GM18907 (cell line): ENCODE data around the gene INHBA.

Experiments
- ATAC-seq: cut with Tn5 transposase; IDR thresholded peaks from one replicate; pipeline ENCODE4 v1.9.1; 2021; ENCODE audit warnings: mild to moderate bottlenecking, moderate library complexity; ENCODE audit not compliant: unreplicated experiment

INHBA gene

DNA sequence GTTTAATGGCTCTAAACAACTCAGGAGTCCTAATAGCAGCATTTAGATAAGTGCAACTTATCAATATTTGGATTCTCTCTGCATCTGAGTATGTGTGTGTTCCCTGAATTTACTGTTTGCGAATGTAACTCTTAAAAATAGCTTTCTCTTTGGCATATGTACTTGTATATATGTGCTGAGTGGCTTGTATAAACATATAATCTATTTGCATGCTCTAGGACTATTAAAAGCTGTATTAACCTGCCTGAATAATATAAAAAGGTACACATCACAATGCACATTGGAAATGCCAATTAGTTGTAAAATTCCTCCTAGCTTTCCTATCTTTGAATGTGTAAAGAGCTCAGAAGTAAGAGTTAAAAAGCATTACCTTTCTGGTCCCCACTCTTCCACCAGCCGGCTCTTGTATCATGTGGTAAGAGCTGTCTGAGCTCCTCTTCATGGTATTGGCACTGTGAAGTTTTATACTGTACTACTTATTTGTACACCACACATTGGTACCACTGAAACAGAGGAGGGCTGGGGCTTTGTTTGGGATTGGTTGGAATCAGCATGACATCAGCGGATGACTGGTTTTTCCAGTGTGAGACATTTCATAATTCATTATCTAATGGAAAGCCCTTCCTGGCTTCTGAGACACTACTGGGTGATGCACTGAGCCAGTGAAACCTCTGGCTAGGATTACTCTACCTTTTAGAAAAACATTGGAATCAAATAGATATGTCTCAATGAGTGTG is at the start of gene INHBA:
Gene INHBA, minus strand, starts transcription at position 456 of the 737 bp plus-strand sequence. CDS start 2,716 bp downstream, outside the sequence.
- ATAC-seq: no peak

GRCh38 chr7:41752615-41753014 is 49.7 kb upstream of the INHBA start:
- no peak for ATAC-seq

- no peak for ATAC-seq
These were observed 48.0 kb upstream of the INHBA start for GRCh38 chr7:41750661-41751540.

GRCh38 chr7:41747961-41748360 is 45.1 kb upstream of the INHBA start:
- ATAC-seq: no peak

DNA sequence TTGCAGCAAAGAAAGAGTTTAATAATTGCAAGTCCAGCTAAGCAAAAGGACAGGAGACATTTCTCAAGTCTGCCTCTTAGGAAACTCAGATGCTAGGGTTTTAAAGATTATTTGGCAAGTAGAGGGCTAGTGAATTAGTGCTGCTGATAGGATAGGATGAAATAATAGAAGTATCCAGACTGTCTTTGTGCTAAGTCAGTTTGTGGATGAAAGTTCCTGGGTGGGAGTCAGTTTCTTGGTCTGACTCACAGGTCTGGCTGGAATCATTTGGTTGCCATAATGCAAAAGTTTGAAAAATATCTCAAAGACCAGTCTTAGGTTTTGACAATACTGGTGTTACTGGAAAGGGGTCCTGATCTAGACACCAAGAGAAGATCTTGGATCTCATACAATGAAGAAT is 42.6 kb upstream of the INHBA start:
- ATAC-seq: no peak

- ATAC-seq: no peak
These were observed 41.3 kb upstream of the INHBA start for GRCh38 chr7:41744161-41744560.

DNA sequence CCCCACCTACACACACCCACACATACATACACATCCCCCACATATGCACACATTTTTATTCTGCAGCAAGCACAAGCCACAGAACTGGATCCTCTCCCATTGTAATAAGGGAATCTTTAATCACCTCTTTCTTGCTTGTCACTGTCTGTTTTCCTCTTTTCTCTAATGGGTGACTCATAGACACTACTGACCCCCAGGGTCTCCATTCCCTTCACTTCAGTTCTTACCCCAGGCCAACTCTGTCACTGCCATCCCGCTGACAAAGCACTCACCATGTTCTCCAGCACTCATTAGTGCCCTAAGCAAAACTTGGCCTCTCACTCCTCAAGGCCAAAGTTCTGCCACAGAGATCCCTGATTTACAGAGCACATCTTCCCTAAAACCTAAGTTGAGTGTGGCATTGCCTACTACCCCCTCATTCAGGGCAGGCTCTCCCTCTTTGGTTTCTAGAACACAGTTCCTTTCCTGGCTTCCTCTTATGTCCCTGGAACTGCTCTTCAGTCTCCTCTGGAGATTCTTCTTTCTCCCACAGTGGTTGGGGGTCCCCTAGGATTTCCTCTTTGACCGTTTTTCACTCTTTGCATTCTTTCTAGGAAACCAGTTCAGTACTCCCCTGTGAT is 39.6 kb upstream of the INHBA start:
- ATAC-seq: no peak

DNA sequence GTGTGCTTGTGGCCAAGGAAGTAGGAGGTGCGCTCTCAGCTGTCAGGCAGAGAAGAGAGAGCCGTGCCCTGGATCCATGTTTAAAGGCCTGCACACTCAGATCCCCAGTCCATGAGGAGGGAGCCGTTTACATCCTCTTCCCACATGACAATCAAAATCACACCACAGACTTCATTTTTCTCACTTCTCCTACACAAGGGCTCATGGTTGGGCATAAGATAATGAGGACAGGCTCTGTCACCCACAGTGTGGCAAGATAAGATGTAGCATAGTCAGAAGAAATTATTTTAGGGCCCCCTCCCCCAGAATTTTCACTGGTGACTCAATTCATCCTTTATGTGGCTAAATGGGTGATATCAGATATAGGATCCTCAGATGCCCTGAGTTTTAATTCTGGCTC is 35.9 kb upstream of the INHBA start:
- no peak for ATAC-seq

DNA sequence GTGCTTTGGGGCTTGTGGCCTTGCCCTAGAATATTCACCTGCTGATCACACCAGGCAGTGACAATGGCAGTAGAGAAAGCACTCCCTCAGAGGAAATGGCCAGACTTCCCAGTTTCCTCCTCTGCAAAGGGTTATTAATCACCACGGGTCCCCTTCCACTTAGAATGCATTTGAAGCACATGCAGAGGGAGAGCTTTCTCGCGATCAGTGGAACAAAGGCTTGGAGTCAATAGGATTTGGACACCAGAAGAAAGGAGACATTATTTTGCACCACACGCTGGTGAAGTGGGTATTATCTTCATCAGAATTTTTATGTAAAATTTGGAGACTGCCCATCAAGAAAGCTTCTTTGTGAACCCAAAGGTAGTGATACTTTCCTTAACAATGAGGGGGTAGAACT is 35.4 kb upstream of the INHBA start:
- ATAC-seq: no peak

DNA sequence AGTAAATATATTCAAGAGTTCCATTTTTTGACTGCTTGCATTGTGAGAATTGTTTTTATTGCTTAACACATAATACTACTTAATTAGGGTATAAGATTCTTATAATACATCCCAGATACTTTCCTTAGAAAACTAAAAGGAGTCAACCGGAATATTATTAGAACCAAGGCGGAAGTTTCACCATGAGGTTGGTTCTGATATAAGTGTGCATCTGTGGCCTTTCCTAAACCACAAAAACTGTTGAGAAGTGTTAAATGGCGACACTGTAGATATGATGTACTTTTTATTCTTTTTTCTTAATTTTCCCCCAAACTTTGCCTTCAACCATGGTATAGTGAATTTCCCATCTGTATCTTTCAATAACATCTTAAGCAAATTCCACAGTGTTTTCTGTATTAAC is 32.3 kb upstream of the INHBA start:
- ATAC-seq: no peak

- ATAC-seq: no peak
These were observed 30.0 kb upstream of the INHBA start for GRCh38 chr7:41732843-41733306.

- ATAC-seq: no peak
These were observed 29.5 kb upstream of the INHBA start for GRCh38 chr7:41732436-41732785.

GRCh38 chr7:41731493-41732435 is 28.9 kb upstream of the INHBA start:
- ATAC-seq: peak; percentile 100

DNA sequence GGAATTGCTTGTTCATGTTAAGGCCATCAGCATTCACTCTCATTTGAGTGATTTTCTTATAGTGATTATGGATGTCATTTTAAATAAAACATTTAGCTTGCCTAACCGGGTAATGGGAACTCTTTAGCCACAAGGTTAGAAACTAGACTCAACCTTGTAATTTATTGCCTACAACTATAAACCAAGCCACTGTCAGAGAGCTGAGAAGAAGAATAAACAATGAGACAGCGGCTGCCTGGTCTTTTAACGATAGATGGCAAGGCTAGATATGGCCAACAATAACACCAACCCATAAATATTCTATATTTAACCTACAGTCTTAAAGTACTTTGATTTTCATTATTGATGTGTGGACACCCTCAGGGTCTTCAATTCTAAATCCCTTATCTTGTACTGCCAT is 27.8 kb upstream of the INHBA start:
- ATAC-seq: no peak

- ATAC-seq: no peak
These were observed 27.3 kb upstream of the INHBA start for GRCh38 chr7:41730161-41730560.

DNA sequence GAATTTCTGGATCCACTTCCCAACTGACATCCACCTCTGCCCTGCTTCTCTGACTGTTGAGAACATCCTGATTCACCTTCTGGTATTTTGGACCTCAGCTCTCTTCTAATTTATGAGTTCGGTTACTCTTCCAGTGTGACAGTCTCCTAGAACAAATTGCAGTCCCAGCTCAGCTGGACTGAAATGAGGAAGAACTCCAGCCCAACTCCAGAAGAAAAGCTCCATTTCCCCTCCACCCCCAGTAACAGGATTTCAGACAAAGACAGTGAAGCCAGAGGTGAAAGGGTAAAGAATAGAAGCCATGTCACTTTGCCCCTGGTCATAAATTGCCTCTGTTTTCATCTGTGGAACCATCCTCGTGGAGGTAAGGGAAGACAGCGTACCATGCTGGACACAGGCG is 26.2 kb upstream of the INHBA start:
- ATAC-seq: no peak

GRCh38 chr7:41725013-41725412 is 22.1 kb upstream of the INHBA start:
- no peak for ATAC-seq

DNA sequence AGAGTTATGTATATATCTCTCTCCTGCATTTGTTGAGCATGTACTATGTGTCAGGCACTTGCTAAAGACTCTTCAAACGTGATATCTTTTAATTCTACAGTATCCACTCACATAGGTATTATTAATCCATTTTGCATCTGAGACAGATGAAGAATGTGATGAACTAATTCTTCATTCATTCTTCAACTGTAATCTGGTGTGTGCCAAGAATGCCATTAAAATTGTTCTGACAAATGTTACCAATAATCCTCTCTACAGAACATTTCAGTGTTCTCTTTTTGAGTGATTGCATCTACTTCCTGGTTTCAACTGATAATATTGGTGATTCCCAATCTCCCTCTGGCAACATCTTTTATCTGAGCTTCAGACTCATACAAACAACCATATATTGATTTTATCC is 18.0 kb upstream of the INHBA start:
- ATAC-seq: no peak

DNA sequence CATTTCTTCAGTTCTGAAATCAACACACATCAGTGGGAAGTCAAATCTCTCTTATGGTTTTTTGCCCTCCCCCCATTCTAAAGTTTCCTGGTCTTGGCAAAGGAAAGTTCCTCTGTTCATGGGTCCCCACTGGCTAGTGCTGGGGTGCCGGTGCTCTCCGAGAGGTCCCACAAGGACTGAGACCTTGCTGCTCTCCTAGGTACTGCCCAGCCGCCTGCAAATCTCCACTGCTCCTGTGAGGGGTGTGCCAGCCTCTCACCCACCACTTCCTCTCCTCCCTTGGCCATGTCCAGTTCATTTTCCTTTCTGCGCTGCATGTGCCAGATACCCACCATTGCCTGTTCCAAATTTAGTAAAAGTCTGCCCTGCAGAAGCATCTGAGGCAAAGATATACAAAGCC is 17.2 kb upstream of the INHBA start:
- no peak for ATAC-seq

DNA sequence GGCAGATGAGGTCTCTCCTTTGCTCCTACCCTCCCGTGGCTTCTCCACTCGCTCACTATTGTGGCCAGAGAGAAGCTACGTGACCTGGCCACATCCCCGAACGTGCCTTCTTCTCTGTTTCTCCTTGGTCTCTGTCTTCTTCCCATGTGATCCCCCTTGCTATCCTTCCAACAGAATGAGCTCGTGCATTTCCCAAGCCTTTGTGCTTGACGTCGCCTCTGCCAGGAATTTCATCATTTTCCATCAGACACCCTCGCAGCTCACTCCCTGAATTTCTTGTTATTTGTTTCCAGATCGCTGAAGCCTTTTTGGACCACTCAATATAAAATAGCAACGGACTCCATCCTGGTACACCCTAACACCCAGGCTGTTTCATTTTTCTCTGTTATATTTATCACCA is 13.8 kb upstream of the INHBA start:
- ATAC-seq: no peak

GRCh38 chr7:41715000-41715399 is 12.1 kb upstream of the INHBA start:
- ATAC-seq: no peak
